HL-60 (cell line): ENCODE data around the gene TAF1L.
"Not testable (repeated sequence)": the region's sequence is repeated elsewhere in the genome, so short reads cannot be mapped to it uniquely, and the experiment has no call there.

Source experiments
- GABPA ChIP-seq: IDR thresholded peaks from 2 replicates; pipeline ENCODE4 v1.6.1; 2012; ENCODE audit warnings: low read depth
- POLR2AphosphoS5 ChIP-seq: IDR thresholded peaks from 2 replicates; pipeline ENCODE4 v1.6.1; 2012; ENCODE audit warnings: low read depth
- SPI1 ChIP-seq: IDR thresholded peaks from 2 replicates; pipeline ENCODE4 v1.6.1; 2012; ENCODE audit warnings: low read depth, mild to moderate bottlenecking, borderline replicate concordance
- TF ChIP-seq, protein P1 (sequence below): IDR thresholded peaks from one replicate; pipeline ENCODE4 v1.5.1; 2011; ENCODE audit warnings: low read length, control low read depth, inconsistent platforms; ENCODE audit not compliant: insufficient read depth
- TF ChIP-seq, protein P2 (sequence below): IDR thresholded peaks from 2 replicates; pipeline ENCODE4 v1.6.1; 2012; ENCODE audit warnings: low read depth; ENCODE audit not compliant: insufficient replicate concordance

DNA sequence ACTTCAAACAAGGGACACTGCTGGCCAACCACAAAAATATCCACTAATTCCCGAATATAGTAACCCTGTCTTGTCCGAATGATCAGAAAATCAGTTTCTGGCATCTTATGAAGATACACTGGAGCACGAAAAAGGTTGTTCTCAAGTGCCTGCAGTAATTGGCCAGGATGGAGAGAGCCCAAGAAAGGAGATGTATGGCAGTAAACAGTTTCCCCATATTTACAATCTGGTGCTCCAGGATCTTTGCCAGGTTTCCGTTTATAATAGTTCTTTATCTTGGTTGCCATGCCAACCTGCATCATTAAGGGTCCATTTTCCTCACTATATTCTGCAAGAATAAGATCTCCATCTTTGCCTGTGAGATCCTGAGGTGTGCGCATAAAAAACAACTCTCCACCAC, 2.3 kb downstream of the TAF1L start:
- not testable (repeated sequence) for TF ChIP-seq POLR2AphosphoS5, SPI1, GABPA
- TF ChIP-seq, protein P1, sequence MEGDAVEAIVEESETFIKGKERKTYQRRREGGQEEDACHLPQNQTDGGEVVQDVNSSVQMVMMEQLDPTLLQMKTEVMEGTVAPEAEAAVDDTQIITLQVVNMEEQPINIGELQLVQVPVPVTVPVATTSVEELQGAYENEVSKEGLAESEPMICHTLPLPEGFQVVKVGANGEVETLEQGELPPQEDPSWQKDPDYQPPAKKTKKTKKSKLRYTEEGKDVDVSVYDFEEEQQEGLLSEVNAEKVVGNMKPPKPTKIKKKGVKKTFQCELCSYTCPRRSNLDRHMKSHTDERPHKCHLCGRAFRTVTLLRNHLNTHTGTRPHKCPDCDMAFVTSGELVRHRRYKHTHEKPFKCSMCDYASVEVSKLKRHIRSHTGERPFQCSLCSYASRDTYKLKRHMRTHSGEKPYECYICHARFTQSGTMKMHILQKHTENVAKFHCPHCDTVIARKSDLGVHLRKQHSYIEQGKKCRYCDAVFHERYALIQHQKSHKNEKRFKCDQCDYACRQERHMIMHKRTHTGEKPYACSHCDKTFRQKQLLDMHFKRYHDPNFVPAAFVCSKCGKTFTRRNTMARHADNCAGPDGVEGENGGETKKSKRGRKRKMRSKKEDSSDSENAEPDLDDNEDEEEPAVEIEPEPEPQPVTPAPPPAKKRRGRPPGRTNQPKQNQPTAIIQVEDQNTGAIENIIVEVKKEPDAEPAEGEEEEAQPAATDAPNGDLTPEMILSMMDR: not testable (repeated sequence)
- TF ChIP-seq, protein P2, sequence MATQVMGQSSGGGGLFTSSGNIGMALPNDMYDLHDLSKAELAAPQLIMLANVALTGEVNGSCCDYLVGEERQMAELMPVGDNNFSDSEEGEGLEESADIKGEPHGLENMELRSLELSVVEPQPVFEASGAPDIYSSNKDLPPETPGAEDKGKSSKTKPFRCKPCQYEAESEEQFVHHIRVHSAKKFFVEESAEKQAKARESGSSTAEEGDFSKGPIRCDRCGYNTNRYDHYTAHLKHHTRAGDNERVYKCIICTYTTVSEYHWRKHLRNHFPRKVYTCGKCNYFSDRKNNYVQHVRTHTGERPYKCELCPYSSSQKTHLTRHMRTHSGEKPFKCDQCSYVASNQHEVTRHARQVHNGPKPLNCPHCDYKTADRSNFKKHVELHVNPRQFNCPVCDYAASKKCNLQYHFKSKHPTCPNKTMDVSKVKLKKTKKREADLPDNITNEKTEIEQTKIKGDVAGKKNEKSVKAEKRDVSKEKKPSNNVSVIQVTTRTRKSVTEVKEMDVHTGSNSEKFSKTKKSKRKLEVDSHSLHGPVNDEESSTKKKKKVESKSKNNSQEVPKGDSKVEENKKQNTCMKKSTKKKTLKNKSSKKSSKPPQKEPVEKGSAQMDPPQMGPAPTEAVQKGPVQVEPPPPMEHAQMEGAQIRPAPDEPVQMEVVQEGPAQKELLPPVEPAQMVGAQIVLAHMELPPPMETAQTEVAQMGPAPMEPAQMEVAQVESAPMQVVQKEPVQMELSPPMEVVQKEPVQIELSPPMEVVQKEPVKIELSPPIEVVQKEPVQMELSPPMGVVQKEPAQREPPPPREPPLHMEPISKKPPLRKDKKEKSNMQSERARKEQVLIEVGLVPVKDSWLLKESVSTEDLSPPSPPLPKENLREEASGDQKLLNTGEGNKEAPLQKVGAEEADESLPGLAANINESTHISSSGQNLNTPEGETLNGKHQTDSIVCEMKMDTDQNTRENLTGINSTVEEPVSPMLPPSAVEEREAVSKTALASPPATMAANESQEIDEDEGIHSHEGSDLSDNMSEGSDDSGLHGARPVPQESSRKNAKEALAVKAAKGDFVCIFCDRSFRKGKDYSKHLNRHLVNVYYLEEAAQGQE: not testable (repeated sequence)
